GM12864 (cell line): ENCODE measurements around the gene BORA.
"Not testable (repeated sequence)": the region's sequence is repeated elsewhere in the genome, so short reads cannot be mapped to it uniquely, and the experiment has no call there.

Source experiments
- DNase-seq: peaks from one replicate; pipeline ENCODE4 v3.0.0-alpha.2; 2011; ENCODE audit warnings: low read depth
- H3K4me3 ChIP-seq: 2 replicates; pipeline ENCODE4 v1.5.1; 2011; ENCODE audit warnings: mild to moderate bottlenecking, low read depth, low read length, control low read depth
- CTCF ChIP-seq: IDR thresholded peaks from 2 replicates; pipeline ENCODE4 v1.5.1; 2011; ENCODE audit warnings: low read depth, mild to moderate bottlenecking, moderate library complexity, low read length, control low read depth, inconsistent platforms; ENCODE audit errors: missing control alignments

The BORA gene

GRCh38 chr13:72693832-72694231 is 33.9 kb upstream of the BORA start:
- H3K4me3 ChIP-seq: no peak overlapping the region
- no peak for DNase-seq
- no peak for TF ChIP-seq CTCF

- no peak for DNase-seq
- H3K4me3 ChIP-seq: no peak overlapping the region
- TF ChIP-seq CTCF: no peak
Measured at GRCh38 chr13:72694314-72694713, 33.4 kb upstream of the BORA start.

- H3K4me3 ChIP-seq: no peak overlapping the region
- DNase-seq: no peak
- no peak for TF ChIP-seq CTCF
Measured at GRCh38 chr13:72696579-72696978, 31.1 kb upstream of the BORA start.

GRCh38 chr13:72698164-72698563 is 29.6 kb upstream of the BORA start:
- TF ChIP-seq CTCF: no peak
- no peak for DNase-seq
- no peak overlapping the region for H3K4me3 ChIP-seq

GRCh38 chr13:72700509-72700908 is 27.2 kb upstream of the BORA start:
- no peak overlapping the region for H3K4me3 ChIP-seq
- no peak for TF ChIP-seq CTCF
- DNase-seq: no peak

- no peak for TF ChIP-seq CTCF
- H3K4me3 ChIP-seq: no peak overlapping the region
- no peak for DNase-seq
Measured at GRCh38 chr13:72716776-72717175, 10.9 kb upstream of the BORA start.

GRCh38 chr13:72726185-72726584 is 1.5 kb upstream of the BORA start:
- not testable (repeated sequence) for DNase-seq
- peak overlapping the region; percentile 93 for H3K4me3 ChIP-seq
